HG02798 (cell line): Measurements from ENCODE around the gene ERRFI1.
A peak's percentile ranks its signal among the peaks of the same experiment; 100 is the strongest.
"Not testable (repeated sequence)": the region's sequence is repeated elsewhere in the genome, so short reads cannot be mapped to it uniquely, and the experiment has no call there.

Experiments used
- ATAC-seq: cut with Tn5 transposase; IDR thresholded peaks from one replicate; pipeline ENCODE4 v1.9.1; 2021; ENCODE audit warnings: mild to moderate bottlenecking; ENCODE audit not compliant: unreplicated experiment, poor library complexity

Gene ERRFI1

GRCh38 chr1:7983086-7983778 is 42.9 kb downstream of the ERRFI1 start:
- no peak for ATAC-seq

GRCh38 chr1:7980984-7981383 is 45.1 kb downstream of the ERRFI1 start:
- no peak for ATAC-seq

- ATAC-seq: no peak
Observed at GRCh38 chr1:7975212-7975865, 50.8 kb downstream of the ERRFI1 start.

GRCh38 chr1:7973086-7973485 is 53.0 kb downstream of the ERRFI1 start:
- ATAC-seq: no peak

- ATAC-seq: no peak
Observed at GRCh38 chr1:7972285-7972684, 53.8 kb downstream of the ERRFI1 start.

GRCh38 chr1:7971024-7971423 is 55.1 kb downstream of the ERRFI1 start:
- ATAC-seq: no peak

- no peak for ATAC-seq
Observed at GRCh38 chr1:7970246-7970645, 55.9 kb downstream of the ERRFI1 start.

- ATAC-seq: no peak
Observed at GRCh38 chr1:7967651-7968050, 58.5 kb downstream of the ERRFI1 start.

- ATAC-seq: no peak
Observed at GRCh38 chr1:7967196-7967595, 58.9 kb downstream of the ERRFI1 start.

GRCh38 chr1:7964476-7964875 is 61.6 kb downstream of the ERRFI1 start:
- ATAC-seq: no peak

- not testable (repeated sequence) for ATAC-seq
Observed at GRCh38 chr1:7963841-7964240, 62.3 kb downstream of the ERRFI1 start.

- not testable (repeated sequence) for ATAC-seq
Observed at GRCh38 chr1:7963378-7963730, 62.8 kb downstream of the ERRFI1 start.

- no peak for ATAC-seq
Observed at GRCh38 chr1:7962636-7963377, 63.3 kb downstream of the ERRFI1 start.

- ATAC-seq: peak; percentile 3
Observed at GRCh38 chr1:7962014-7962335, 64.1 kb downstream of the ERRFI1 start.
